ENCODE results near the gene HOXB4.

DNA sequence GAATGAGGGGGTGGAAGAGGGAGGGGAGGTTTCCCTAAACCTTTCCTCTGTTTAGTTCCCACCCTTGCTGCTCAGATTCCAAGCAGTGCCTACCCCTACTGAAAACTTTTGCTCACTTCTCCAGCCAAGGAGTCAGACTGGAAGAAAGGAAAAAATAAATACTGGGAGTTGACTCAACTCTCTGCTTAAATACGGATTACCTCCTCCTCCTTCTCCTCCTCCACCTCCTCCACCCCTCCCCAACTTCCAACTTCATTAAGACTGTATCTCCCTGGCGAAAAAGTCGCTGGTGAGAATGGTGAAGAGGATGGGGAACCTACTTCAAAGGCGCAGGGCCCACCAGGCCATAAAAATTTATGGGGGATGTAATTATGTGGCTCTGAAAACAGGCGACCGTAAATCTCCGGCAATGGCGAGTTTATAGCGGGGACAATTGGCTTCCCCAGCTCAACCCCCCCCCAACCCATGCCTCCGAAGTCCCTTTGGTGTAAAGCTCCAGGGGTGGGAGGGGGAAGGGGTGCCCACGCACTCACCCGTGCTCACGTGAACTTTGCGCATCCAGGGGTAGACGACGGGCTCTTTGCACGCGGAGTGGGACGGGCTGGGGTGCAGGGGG, 712 bp downstream of the HOXB4 start:
- TF ChIP-seq, protein P1, sequence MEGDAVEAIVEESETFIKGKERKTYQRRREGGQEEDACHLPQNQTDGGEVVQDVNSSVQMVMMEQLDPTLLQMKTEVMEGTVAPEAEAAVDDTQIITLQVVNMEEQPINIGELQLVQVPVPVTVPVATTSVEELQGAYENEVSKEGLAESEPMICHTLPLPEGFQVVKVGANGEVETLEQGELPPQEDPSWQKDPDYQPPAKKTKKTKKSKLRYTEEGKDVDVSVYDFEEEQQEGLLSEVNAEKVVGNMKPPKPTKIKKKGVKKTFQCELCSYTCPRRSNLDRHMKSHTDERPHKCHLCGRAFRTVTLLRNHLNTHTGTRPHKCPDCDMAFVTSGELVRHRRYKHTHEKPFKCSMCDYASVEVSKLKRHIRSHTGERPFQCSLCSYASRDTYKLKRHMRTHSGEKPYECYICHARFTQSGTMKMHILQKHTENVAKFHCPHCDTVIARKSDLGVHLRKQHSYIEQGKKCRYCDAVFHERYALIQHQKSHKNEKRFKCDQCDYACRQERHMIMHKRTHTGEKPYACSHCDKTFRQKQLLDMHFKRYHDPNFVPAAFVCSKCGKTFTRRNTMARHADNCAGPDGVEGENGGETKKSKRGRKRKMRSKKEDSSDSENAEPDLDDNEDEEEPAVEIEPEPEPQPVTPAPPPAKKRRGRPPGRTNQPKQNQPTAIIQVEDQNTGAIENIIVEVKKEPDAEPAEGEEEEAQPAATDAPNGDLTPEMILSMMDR (IDR thresholded peaks at IDR 0.05), result no peak
- TF ChIP-seq POLR2A (IDR thresholded peaks at IDR 0.05), result no peak

All from adrenal gland (tissue), 5 donors.